HG03196 (cell line): ENCODE measurements around the gene FBRS.
"Not testable (repeated sequence)": the region's sequence is repeated elsewhere in the genome, so short reads cannot be mapped to it uniquely, and the experiment has no call there.

Experiments used
- ATAC-seq: cut with Tn5 transposase; IDR thresholded peaks from one replicate; pipeline ENCODE4 v1.9.1; 2021; ENCODE audit not compliant: unreplicated experiment

The FBRS gene

GRCh38 chr16:30663038-30663437, 4.8 kb downstream of the FBRS start:
- ATAC-seq = no peak

- no peak for ATAC-seq
Observed at GRCh38 chr16:30663820-30664219, 5.6 kb downstream of the FBRS start.

- ATAC-seq = no peak
Observed at GRCh38 chr16:30664616-30665109, 6.4 kb downstream of the FBRS start.

GRCh38 chr16:30665155-30665829, 7.1 kb downstream of the FBRS start:
- ATAC-seq = no peak

GRCh38 chr16:30665830-30666190, 7.6 kb downstream of the FBRS start:
- ATAC-seq = no peak

GRCh38 chr16:30666681-30667080, 8.4 kb downstream of the FBRS start:
- no peak for ATAC-seq

GRCh38 chr16:30667361-30667905, 9.2 kb downstream of the FBRS start:
- ATAC-seq = no peak

GRCh38 chr16:30668393-30668792, 10.2 kb downstream of the FBRS start:
- ATAC-seq = no peak

- ATAC-seq = no peak
Observed at GRCh38 chr16:30669026-30669902, 11.0 kb downstream of the FBRS start.

- no peak for ATAC-seq
Observed at GRCh38 chr16:30669903-30670824, 11.9 kb downstream of the FBRS start.

- no peak for ATAC-seq
Observed at GRCh38 chr16:30675143-30675542, 16.9 kb downstream of the FBRS start.

- no peak for ATAC-seq
Observed at GRCh38 chr16:30677931-30678585, 19.8 kb downstream of the FBRS start.

- ATAC-seq = no peak
Observed at GRCh38 chr16:30678586-30678970, 20.3 kb downstream of the FBRS start.

GRCh38 chr16:30680326-30680725, 22.1 kb downstream of the FBRS start:
- no peak for ATAC-seq

- ATAC-seq = no peak
Observed at GRCh38 chr16:30688701-30689100, 30.5 kb downstream of the FBRS start.

- ATAC-seq = no peak
Observed at GRCh38 chr16:30691907-30692306, 33.7 kb downstream of the FBRS start.

GRCh38 chr16:30692396-30693064, 34.3 kb downstream of the FBRS start:
- ATAC-seq = no peak

GRCh38 chr16:30694926-30695693, 36.9 kb downstream of the FBRS start:
- no peak for ATAC-seq

GRCh38 chr16:30696646-30697045, 38.4 kb downstream of the FBRS start:
- ATAC-seq = not testable (repeated sequence)
